Measurements from ENCODE around the gene SGMS1. TPM values are rescaled to one million over a fixed set of nuclear protein-coding genes. Genes with fewer than 3 reads are reported as not detected.

SGMS1 gene
- total and polyA plus RNA-seq, 2 experiments from 2014 or later = 15.0 to 34.7 TPM

Small RNAs within 50 kb of the gene (small RNA-seq; reads per million reads assigned to genes)
- not detected for gene RNU7-107P (ENCODE audit: low replicate concordance)

Other genes starting within 250 kb of the SGMS1 start
- gene ASAH2B, start 116.0 kb upstream of the SGMS1 start, total RNA-seq (2014; rRNA removed; shearing (Covaris generic)) = 9.1 and 11.7 TPM in 2 replicates
- gene ASAH2B, start 116.0 kb upstream of the SGMS1 start, polyA plus RNA-seq (2016; fragmentation: Nextera tagmentation; extraction: Ambion mirVana) = 4.4 and 6.9 TPM in 2 replicates